Nephron (organoid): ENCODE results near the gene PLOD1.
"Not testable (repeated sequence)": the region's sequence is repeated elsewhere in the genome, so short reads cannot be mapped to it uniquely, and the experiment has no call there.

Source experiments
- H3K27ac Mint-ChIP-seq, 3 experiments: 2 replicates each; pipeline ENCODE4 v1.8.0; 2020; ENCODE audit warnings: mixed read lengths in 3 of 3, mild to moderate bottlenecking in 2 of 3, moderate library complexity in 1 of 3
- H3K27me3 Mint-ChIP-seq: 2 replicates; pipeline ENCODE4 v1.8.0; 2021; ENCODE audit warnings: low read depth, mild to moderate bottlenecking, moderate library complexity, mixed read lengths
- H3K36me3 Mint-ChIP-seq: 2 replicates; pipeline ENCODE4 v1.8.0; 2020; ENCODE audit warnings: low read depth, mixed read lengths
- H3K4me1 Mint-ChIP-seq: 2 replicates; pipeline ENCODE4 v1.8.0; 2020; ENCODE audit warnings: mixed read lengths
- H3K4me3 Mint-ChIP-seq, 3 experiments: 2 replicates each; pipeline ENCODE4 v1.8.0; 2020; ENCODE audit warnings: mild to moderate bottlenecking in 3 of 3, mixed read lengths in 3 of 3, moderate library complexity in 2 of 3
- H3K9me3 Mint-ChIP-seq: 2 replicates; pipeline ENCODE4 v1.8.0; 2020; ENCODE audit warnings: mixed read lengths
- CTCF ChIP-seq, 3 experiments: fragments of 200-600 bp; sonication (generic); IDR thresholded peaks; one replicate each; pipeline ENCODE4 v1.5.0; 2021; ENCODE audit warnings: antibody characterized with exemption in 3 of 3; ENCODE audit not compliant: unreplicated experiment in 3 of 3

Gene PLOD1

GRCh38 chr1:11935057-11935412, 518 bp downstream of the PLOD1 start:
- Mint-ChIP-seq H3K27me3 (no peaks in the 10 kb centered on the region), H3K4me3 (peak overlapping the region; percentile 84 to 89 (median 85)), H3K9me3 (no peaks in the 10 kb centered on the region), H3K36me3 (no peaks in the 10 kb centered on the region), H3K4me1 (peaks cover 28% of the 10 kb centered on the region), H3K27ac (peak overlapping the region; percentile 35 to 74 (median 73))
- TF ChIP-seq CTCF (IDR thresholded peaks at IDR 0.05; ENCODE audit: unreplicated experiment in 3 of 3), result no peak

- not testable (repeated sequence) for H3K9me3 Mint-ChIP-seq, H3K27ac Mint-ChIP-seq, H3K27me3 Mint-ChIP-seq, H3K36me3 Mint-ChIP-seq
- Mint-ChIP-seq H3K4me1 (peaks cover 22% of the 10 kb centered on the region), H3K4me3 (peak overlapping the region; percentile 84 to 89 (median 85))
Observed at GRCh38 chr1:11935733-11936132, 1.2 kb downstream of the PLOD1 start.

- TF ChIP-seq CTCF (IDR thresholded peaks at IDR 0.05; ENCODE audit: unreplicated experiment in 3 of 3), result no peak
- no peaks in the 10 kb centered on the region for H3K36me3 Mint-ChIP-seq
- H3K27me3 Mint-ChIP-seq, result no peaks in the 10 kb centered on the region
- H3K4me1 Mint-ChIP-seq, result peaks cover 16% of the 10 kb centered on the region
- H3K4me3 Mint-ChIP-seq, result peak overlapping the region in 1 of 3 experiments; percentile 45
- H3K27ac Mint-ChIP-seq, result peak overlapping the region; percentile 46 to 67 (median 66)
- no peaks in the 10 kb centered on the region for H3K9me3 Mint-ChIP-seq
Observed at GRCh38 chr1:11938722-11939526, 4.4 kb downstream of the PLOD1 start.

- H3K36me3 Mint-ChIP-seq, H3K9me3 Mint-ChIP-seq, H3K4me3 Mint-ChIP-seq, H3K27me3 Mint-ChIP-seq, H3K27ac Mint-ChIP-seq: not testable (repeated sequence)
- H3K4me1 Mint-ChIP-seq, result peaks cover 22% of the 10 kb centered on the region
Observed at GRCh38 chr1:11939794-11940193, 5.3 kb downstream of the PLOD1 start.

GRCh38 chr1:11940260-11940921, 5.9 kb downstream of the PLOD1 start:
- H3K27ac Mint-ChIP-seq, result peak overlapping the region in 1 of 3 experiments; percentile 35
- H3K36me3 Mint-ChIP-seq, result peaks cover 7% of the 10 kb centered on the region
- no peak for TF ChIP-seq CTCF (IDR thresholded peaks at IDR 0.05; ENCODE audit: unreplicated experiment in 3 of 3)
- H3K4me3 Mint-ChIP-seq, result no peak overlapping the region
- H3K4me1 Mint-ChIP-seq, result peaks cover 22% of the 10 kb centered on the region
- H3K9me3 Mint-ChIP-seq, result no peaks in the 10 kb centered on the region
- no peaks in the 10 kb centered on the region for H3K27me3 Mint-ChIP-seq

- H3K27me3 Mint-ChIP-seq, result no peaks in the 10 kb centered on the region
- peak overlapping the region in 1 of 3 experiments; percentile 20 for H3K27ac Mint-ChIP-seq
- no peak overlapping the region for H3K4me3 Mint-ChIP-seq
Observed at GRCh38 chr1:11942280-11942679, 7.8 kb downstream of the PLOD1 start.

More at GRCh38 chr1:11942280-11942679, 7.8 kb downstream of the PLOD1 start:
- peaks cover 17% of the 10 kb centered on the region for H3K4me1 Mint-ChIP-seq
- H3K9me3 Mint-ChIP-seq, result no peaks in the 10 kb centered on the region
- TF ChIP-seq CTCF (IDR thresholded peaks at IDR 0.05; ENCODE audit: unreplicated experiment in 3 of 3), result no peak
- H3K36me3 Mint-ChIP-seq, result peaks cover 14% of the 10 kb centered on the region
